HepG2 (cell line): ENCODE measurements around the gene CDT1. TPM values are rescaled to one million over a fixed set of nuclear protein-coding genes. Genes with fewer than 3 reads are reported as not detected.

Experiments
- AFF4 ChIP-seq: sonication (generic); formaldehyde crosslinking; IDR thresholded peaks from 2 replicates; pipeline ENCODE4 v1.4.0; 2020; ENCODE audit warnings: missing genetic modification reagents
- FOXK2 ChIP-seq: fragments of 450-650 bp; IDR thresholded peaks from 2 replicates; pipeline ENCODE4 v1.6.1; 2016
- HOXA3 ChIP-seq: sonication (generic); formaldehyde crosslinking; IDR thresholded peaks from 2 replicates; pipeline ENCODE4 v1.5.0; 2020; ENCODE audit warnings: missing genetic modification reagents
- HOXA5 ChIP-seq: sonication (generic); formaldehyde crosslinking; IDR thresholded peaks from 2 replicates; pipeline ENCODE4 v1.4.0; 2020; ENCODE audit warnings: missing genetic modification reagents
- MLXIP ChIP-seq: sonication (generic); formaldehyde crosslinking; IDR thresholded peaks from 2 replicates; pipeline ENCODE4 v1.9.0; 2021; ENCODE audit warnings: missing genetic modification reagents, borderline replicate concordance
- NFYB ChIP-seq: sonication (generic); formaldehyde crosslinking; IDR thresholded peaks from 2 replicates; pipeline ENCODE4 v1.4.0; 2020; ENCODE audit warnings: missing genetic modification reagents
- RELA ChIP-seq: sonication (generic); formaldehyde crosslinking; IDR thresholded peaks from 2 replicates; pipeline ENCODE4 v1.4.0; 2020; ENCODE audit warnings: missing genetic modification reagents
- STAG1 ChIP-seq: sonication (generic); formaldehyde crosslinking; IDR thresholded peaks from 2 replicates; pipeline ENCODE4 v1.4.0; 2020; ENCODE audit warnings: missing genetic modification reagents
- TAF15 ChIP-seq: fragments of 200-400 bp; formaldehyde crosslinking; IDR thresholded peaks from one replicate; pipeline ENCODE4 v1.6.1; 2018; ENCODE audit warnings: mild to moderate bottlenecking, low read depth, low read length; ENCODE audit not compliant: poor library complexity, severe bottlenecking
- THAP11 ChIP-seq: IDR thresholded peaks from 2 replicates; pipeline ENCODE4 v1.6.1; 2016; ENCODE audit warnings: missing biosample characterization, missing genetic modification reagents
- ZBTB33 ChIP-seq: sonication (generic); formaldehyde crosslinking; IDR thresholded peaks from 2 replicates; pipeline ENCODE4 v1.4.0; 2020; ENCODE audit warnings: missing genetic modification reagents
- ZBTB42 ChIP-seq: sonication (generic); formaldehyde crosslinking; IDR thresholded peaks from 2 replicates; pipeline ENCODE4 v1.5.0; 2020; ENCODE audit warnings: mild to moderate bottlenecking, missing genetic modification reagents
- ZEB1 ChIP-seq: IDR thresholded peaks from 2 replicates; pipeline ENCODE4 v1.6.1; 2012; ENCODE audit warnings: mild to moderate bottlenecking, low read depth, inconsistent platforms; ENCODE audit not compliant: insufficient replicate concordance
- ZFP1 ChIP-seq: IDR thresholded peaks from 2 replicates; pipeline ENCODE4 v1.6.1; 2016
- ZNF224 ChIP-seq: sonication (generic); formaldehyde crosslinking; IDR thresholded peaks from 2 replicates; pipeline ENCODE4 v1.5.0; 2020; ENCODE audit warnings: mild to moderate bottlenecking, missing genetic modification reagents
- ZNF350 ChIP-seq: sonication (generic); formaldehyde crosslinking; IDR thresholded peaks from 2 replicates; pipeline ENCODE4 v1.4.0; 2020; ENCODE audit warnings: mild to moderate bottlenecking, low read depth, missing genetic modification reagents, borderline replicate concordance
- ZNF564 ChIP-seq: sonication (generic); formaldehyde crosslinking; IDR thresholded peaks from 2 replicates; pipeline ENCODE4 v1.8.1; 2023; ENCODE audit warnings: mild to moderate bottlenecking, missing genetic modification reagents
- ZNF841 ChIP-seq: sonication (generic); formaldehyde crosslinking; IDR thresholded peaks from 2 replicates; pipeline ENCODE4 v1.8.1; 2023; ENCODE audit warnings: missing genetic modification reagents, borderline replicate concordance
- polyA plus RNA-seq, 8 experiments: library from polyadenylated mRNA; depleted of rRNA in 3 of 8; stranded (reverse) in 7 of 8; unstranded in 1 of 8; fragments of >200 nt; fragmentation: Illumina TruSeq in 4 of 8; extraction: Trizol in 4 of 8; gene quantifications; 2 replicates each; pipeline versions ENCODE4 v1.2.1 to v1.2.3, GENCODE V29; 2011 to 2016; ENCODE audit warnings: low read depth in 4 of 8, missing spikeins in 1 of 8, mixed read lengths in 1 of 8; ENCODE audit not compliant: insufficient read depth in 1 of 8
- total RNA-seq, 5 experiments: library from RNA; depleted of rRNA; stranded (reverse); fragments of >200 nt; fragmentation: Illumina TruSeq; extraction: Trizol; gene quantifications; 2 replicates each; pipeline ENCODE4 v1.2.3, GENCODE V29; 2016; ENCODE audit warnings: low read depth in 1 of 5

CDT1 gene
- total and polyA plus RNA-seq, 2 of the 13 experiments (the other 11 are each of a cell fraction or from before 2014, with no cell fraction given): 23.1 to 23.8 TPM

- TF ChIP-seq ZFP1 (CRISPR knock-in tag): no peak
- TF ChIP-seq ZNF224 (CRISPR knock-in tag): no peak
- 0 out of 2 replicates have a peak, but pooled peaks have one; percentile 38 for TF ChIP-seq HOXA3 (CRISPR knock-in tag)
- 0 out of 2 replicates have a peak, but pooled peaks have one; percentile 24 for TF ChIP-seq ZNF350
- TF ChIP-seq TAF15: no peak
- TF ChIP-seq ZBTB42: no peak
- no peak for TF ChIP-seq FOXK2
- no peak for TF ChIP-seq ZNF564
- TF ChIP-seq RELA (CRISPR knock-in tag): no peak
- 0 out of 2 replicates have a peak, but pooled peaks have one; percentile 29 for TF ChIP-seq HOXA5 (CRISPR knock-in tag)
- TF ChIP-seq STAG1 (CRISPR knock-in tag): 0 out of 2 replicates have a peak, but pooled peaks have one; percentile 5
- TF ChIP-seq ZBTB33 (CRISPR knock-in tag): peak; percentile 59
- TF ChIP-seq ZNF841 (CRISPR knock-in tag): no peak
- TF ChIP-seq ZEB1: no peak
- TF ChIP-seq MLXIP (CRISPR knock-in tag): no peak
- TF ChIP-seq THAP11 (CRISPR knock-in tag): no peak
- TF ChIP-seq AFF4 (CRISPR knock-in tag): 0 out of 2 replicates have a peak, but pooled peaks have one; percentile 11
- no peak for TF ChIP-seq NFYB (CRISPR knock-in tag)
Measured at GRCh38 chr16:88782454-88783390, 20.9 kb upstream of the CDT1 start (continued).
